ENCODE data around the gene ABI3.
"Not testable (repeated sequence)": the region's sequence is repeated elsewhere in the genome, so short reads cannot be mapped to it uniquely, and the experiment has no call there.

The ABI3 gene

GRCh38 chr17:49254066-49254465, 43.6 kb downstream of the ABI3 start:
- no peak for DNase-seq

GRCh38 chr17:49255125-49255524, 44.6 kb downstream of the ABI3 start:
- no peak for DNase-seq

GRCh38 chr17:49258394-49258793, 47.9 kb downstream of the ABI3 start:
- DNase-seq = no peak

- DNase-seq = no peak
Measured at GRCh38 chr17:49259663-49260010, 49.1 kb downstream of the ABI3 start.

GRCh38 chr17:49260011-49260816, 49.7 kb downstream of the ABI3 start:
- DNase-seq = peak in 2 of 4 experiments; percentile 18 to 21

- no peak for DNase-seq
Measured at GRCh38 chr17:49260817-49261291, 50.3 kb downstream of the ABI3 start.

- not testable (repeated sequence) for DNase-seq
Measured at GRCh38 chr17:49261540-49261939, 51.0 kb downstream of the ABI3 start.

- no peak for DNase-seq
Measured at GRCh38 chr17:49266233-49266632, 55.7 kb downstream of the ABI3 start.

GRCh38 chr17:49267912-49268311, 57.4 kb downstream of the ABI3 start:
- no peak for DNase-seq

- no peak for DNase-seq
Measured at GRCh38 chr17:49269356-49269755, 58.8 kb downstream of the ABI3 start.
